H1 (cell line): ENCODE data around the gene C1orf146. TPM values are rescaled to one million over a fixed set of nuclear protein-coding genes. Genes with fewer than 3 reads are reported as not detected.

ENCODE experiments used
- CTCF ChIA-PET: fragments of 300-600 bp; sonication (Branson Sonifier 250); formaldehyde crosslinking; loops from one replicate; lab custom pipeline; 2021; ENCODE audit not compliant: partially characterized antibody; lab: Charles Lee
- POLR2A ChIA-PET: fragments of 300-600 bp; sonication (Branson Sonifier 250); formaldehyde crosslinking; loops from one replicate; lab custom pipeline; 2021; ENCODE audit warnings: inconsistent platforms; ENCODE audit not compliant: partially characterized antibody; lab: Charles Lee
- DNase-seq, 2 experiments: peaks; one replicate each; pipeline versions ENCODE4 v3.0.0 to v3.0.0-alpha.2; 2010 to 2022; ENCODE audit warnings: low spot score in 2 of 2, low read depth in 1 of 2, mixed read lengths in 1 of 2
- FAIRE-seq: peaks from 2 replicates; lab custom pipeline; 2011; peaks lifted over from hg19 to GRCh38; lab: Jason Lieb, UNC
- H2AFZ ChIP-seq: 2 replicates; pipeline ENCODE4 v1.8.1; 2012; ENCODE audit warnings: low read length, inconsistent platforms
- H2AK5ac ChIP-seq: 2 replicates; pipeline ENCODE4 v1.6.1; 2013; ENCODE audit warnings: low read depth, low read length
- H2BK120ac ChIP-seq: replicated peaks from 2 replicates; pipeline ENCODE3; 2013; ENCODE audit warnings: low read depth, low read length, inconsistent platforms
- H2BK12ac ChIP-seq: 2 replicates; pipeline ENCODE4 v1.6.1; 2013; ENCODE audit warnings: low read depth, low read length
- H2BK15ac ChIP-seq: 2 replicates; pipeline ENCODE4 v1.6.1; 2013; ENCODE audit warnings: low read length
- H2BK20ac ChIP-seq: 2 replicates; pipeline ENCODE4 v1.6.1; 2013; ENCODE audit warnings: low read length
- H2BK5ac ChIP-seq: 2 replicates; pipeline ENCODE4 v1.6.1; 2013; ENCODE audit warnings: low read depth, low read length
- H3K14ac ChIP-seq: 2 replicates; pipeline ENCODE4 v1.6.1; 2013; ENCODE audit warnings: inconsistent platforms; ENCODE audit not compliant: insufficient read length
- H3K18ac ChIP-seq: 2 replicates; pipeline ENCODE4 v1.6.1; 2013; ENCODE audit warnings: low read length; ENCODE audit errors: extremely low read depth
- H3K23ac ChIP-seq: 2 replicates; pipeline ENCODE4 v1.6.1; 2013; ENCODE audit warnings: inconsistent platforms; ENCODE audit not compliant: insufficient read length
- H3K23me2 ChIP-seq: 2 replicates; pipeline ENCODE4 v1.6.1; 2013; ENCODE audit warnings: low read depth, low read length
- H3K27ac ChIP-seq: 2 replicates; pipeline ENCODE4 v1.6.1; 2011; ENCODE audit warnings: low read depth, low read length, inconsistent platforms
- H3K27me3 ChIP-seq, 4 experiments: replicated peaks in 1 of 4; 1 replicate in 1 of 4; 2 replicates in 3 of 4; pipeline versions ENCODE4 v1.6.1 to v1.8.1; 2011 to 2013; ENCODE audit warnings: low read length in 3 of 4, mild to moderate bottlenecking in 3 of 4, inconsistent platforms in 2 of 4, mixed read lengths in 2 of 4, moderate library complexity in 1 of 4; ENCODE audit not compliant: control insufficient read depth in 3 of 4, insufficient read depth in 3 of 4; ENCODE audit errors: extremely low read depth in 1 of 4
- H3K36me3 ChIP-seq, 4 experiments: 2 replicates each; pipeline versions ENCODE4 v1.6.1 to v1.8.1; 2011 to 2013; ENCODE audit warnings: mild to moderate bottlenecking in 4 of 4, low read length in 3 of 4, moderate library complexity in 2 of 4, control low read depth in 1 of 4, inconsistent platforms in 1 of 4; ENCODE audit not compliant: insufficient read depth in 4 of 4, control insufficient read depth in 2 of 4
- H3K4ac ChIP-seq: replicated peaks from 2 replicates; pipeline ENCODE3; 2013; ENCODE audit warnings: low read length, low read depth, mixed read lengths, inconsistent platforms; ENCODE audit not compliant: insufficient read length
- H3K4me1 ChIP-seq, 4 experiments: replicated peaks in 1 of 4; 1 replicate in 1 of 4; 2 replicates in 3 of 4; pipeline versions ENCODE4 v1.6.1 to v1.8.1; 2011 to 2013; ENCODE audit warnings: low read length in 3 of 4, inconsistent platforms in 2 of 4, mixed read lengths in 1 of 4; ENCODE audit not compliant: insufficient read depth in 4 of 4, control insufficient read depth in 3 of 4
- H3K4me2 ChIP-seq, 2 experiments: 2 replicates each; pipeline versions ENCODE4 v1.6.1 to v1.8.1; 2011 to 2013; ENCODE audit warnings: low read depth in 2 of 2, low read length in 2 of 2, control low read depth in 1 of 2, inconsistent platforms in 1 of 2, mild to moderate bottlenecking in 1 of 2; ENCODE audit not compliant: insufficient read depth in 1 of 2
- H3K4me3 ChIP-seq, 4 experiments: fragments of 200-600, 300-600 bp in 1 of 4; sonication (generic), shearing (Covaris generic), sonication (Bioruptor Twin) in 1 of 4; 2 replicates each; pipeline versions ENCODE4 v1.5.1 to v1.8.1; 2011 to 2016; ENCODE audit warnings: low read length in 4 of 4, low read depth in 3 of 4, control low read depth in 2 of 4, inconsistent platforms in 2 of 4, mild to moderate bottlenecking in 2 of 4, mixed read lengths in 1 of 4, moderate library complexity in 1 of 4; ENCODE audit not compliant: insufficient read depth in 2 of 4; ENCODE audit errors: extremely low read depth in 1 of 4
- H3K56ac ChIP-seq: replicated peaks from 2 replicates; pipeline ENCODE3; 2013; ENCODE audit warnings: low read depth, mild to moderate bottlenecking, mixed read lengths, low read length, inconsistent platforms; ENCODE audit not compliant: insufficient read length
- H3K79me1 ChIP-seq: 2 replicates; pipeline ENCODE4 v1.6.1; 2013; ENCODE audit warnings: low read depth, low read length, control low read depth
- H3K79me2 ChIP-seq, 2 experiments: 2 replicates each; pipeline versions ENCODE4 v1.6.1 to v1.8.1; 2012 to 2013; ENCODE audit warnings: low read length in 2 of 2, mild to moderate bottlenecking in 2 of 2, inconsistent platforms in 1 of 2; ENCODE audit not compliant: insufficient read depth in 2 of 2, control insufficient read depth in 1 of 2
- H3K9ac ChIP-seq, 4 experiments: replicated peaks in 1 of 4; 1 replicate in 1 of 4; 2 replicates in 3 of 4; pipeline versions ENCODE4 v1.6.1 to v1.8.1; 2011 to 2013; ENCODE audit warnings: low read depth in 3 of 4, low read length in 3 of 4, control low read depth in 2 of 4, mild to moderate bottlenecking in 2 of 4, moderate library complexity in 2 of 4, inconsistent platforms in 1 of 4; ENCODE audit errors: extremely low read depth in 1 of 4
- H3K9me3 ChIP-seq, 2 experiments: 2 replicates each; pipeline versions ENCODE4 v1.6.1 to v1.8.1; 2012 to 2013; ENCODE audit warnings: mild to moderate bottlenecking in 2 of 2, moderate library complexity in 2 of 2, control low read depth in 1 of 2, inconsistent platforms in 1 of 2, low read depth in 1 of 2, low read length in 1 of 2, mixed read lengths in 1 of 2; ENCODE audit not compliant: insufficient read depth in 2 of 2
- H4K20me1 ChIP-seq, 2 experiments: replicated peaks in 1 of 2; 2 replicates each; pipeline versions ENCODE3 to v1.8.1; 2011 to 2013; ENCODE audit warnings: inconsistent platforms in 2 of 2, low read length in 2 of 2, mild to moderate bottlenecking in 1 of 2; ENCODE audit not compliant: insufficient read depth in 2 of 2, control insufficient read depth in 1 of 2
- H4K5ac ChIP-seq: 2 replicates; pipeline ENCODE4 v1.6.1; 2013; ENCODE audit warnings: low read length, low read depth, mixed read lengths, inconsistent platforms; ENCODE audit not compliant: insufficient read length
- H4K8ac ChIP-seq: 2 replicates; pipeline ENCODE4 v1.8.0; 2013; ENCODE audit warnings: mild to moderate bottlenecking, moderate library complexity, low read length, inconsistent platforms; ENCODE audit not compliant: insufficient read depth; ENCODE audit errors: extremely low read depth
- H4K91ac ChIP-seq: replicated peaks from 2 replicates; pipeline ENCODE3; 2013; ENCODE audit warnings: low read length, mixed read lengths, inconsistent platforms; ENCODE audit not compliant: insufficient read length
- CHD2 ChIP-seq: IDR thresholded peaks from 2 replicates; pipeline ENCODE4 v1.6.1; 2012; ENCODE audit warnings: low read length, improper control_type of control experiment
- JUND ChIP-seq: IDR thresholded peaks from 2 replicates; pipeline ENCODE4 v1.6.1; 2011; ENCODE audit warnings: mild to moderate bottlenecking, improper control_type of control experiment, low read length
- POLR2A ChIP-seq, 2 experiments: IDR thresholded peaks; 1 replicate in 1 of 2; 2 replicates in 1 of 2; pipeline ENCODE4 v1.6.1; 2011; ENCODE audit warnings: low read depth in 2 of 2, low read length in 2 of 2, mild to moderate bottlenecking in 2 of 2; ENCODE audit errors: control extremely low read depth in 1 of 2
- POLR2AphosphoS5 ChIP-seq: IDR thresholded peaks from 2 replicates; pipeline ENCODE4 v1.6.1; 2011; ENCODE audit warnings: low read depth, low read length
- RFX5 ChIP-seq: IDR thresholded peaks from 2 replicates; pipeline ENCODE4 v1.6.1; 2011; ENCODE audit warnings: low read depth, low read length, improper control_type of control experiment, borderline replicate concordance
- RNF2 ChIP-seq: fragments of 200-900, 300-1000 bp; sonication (generic); IDR thresholded peaks from 2 replicates; pipeline ENCODE4 v1.7.1; 2016; ENCODE audit warnings: borderline replicate concordance, low read depth, mild to moderate bottlenecking, antibody characterized with exemption, low read length; ENCODE audit not compliant: poor library complexity, severe bottlenecking; ENCODE audit errors: missing control alignments
- RXRA ChIP-seq: IDR thresholded peaks from 2 replicates; pipeline ENCODE4 v1.6.1; 2011; ENCODE audit warnings: low read depth, mild to moderate bottlenecking, low read length, moderate library complexity; ENCODE audit not compliant: insufficient read depth
- SIN3A ChIP-seq, 2 experiments: IDR thresholded peaks in 1 of 2; conservative IDR thresholded peaks in 1 of 2; 2 replicates each; pipeline ENCODE4 v1.6.1; 2011 to 2012; ENCODE audit warnings: low read length in 2 of 2, improper control_type of control experiment in 1 of 2, low read depth in 1 of 2, mild to moderate bottlenecking in 1 of 2
- SP4 ChIP-seq: IDR thresholded peaks from 2 replicates; pipeline ENCODE4 v1.6.1; 2012; ENCODE audit warnings: low read length, inconsistent platforms
- TBP ChIP-seq: IDR thresholded peaks from 2 replicates; pipeline ENCODE4 v1.6.1; 2011; ENCODE audit warnings: low read depth, low read length, improper control_type of control experiment
- polyA plus RNA-seq, 7 experiments: library from polyadenylated mRNA; depleted of rRNA in 3 of 7; stranded (reverse) in 5 of 7; unstranded in 2 of 7; fragments of >200 nt in 5 of 7; fragments of 200-250 nt in 2 of 7; gene quantifications; 1 replicate in 5 of 7; 2 replicates in 1 of 7; 4 replicates in 1 of 7; pipeline versions ENCODE4 v1.2.1 to v1.2.3, GENCODE V29; 2011 to 2013; ENCODE audit warnings: missing spikeins in 2 of 7, mixed read lengths in 2 of 7
- total RNA-seq: library from RNA; stranded (reverse); fragmentation: NEBNext Ultra II Directional; extraction: Animal tissue kit (Norgen Biotek cat#: 25700); gene quantifications from 2 replicates; pipeline ENCODE4 v1.2.1, GENCODE V29; 2021

Gene C1orf146
- total and polyA plus RNA-seq, 2 of the 8 experiments (the other 6 are each of a cell fraction or from before 2014, with no cell fraction given) = not detected

DNA sequence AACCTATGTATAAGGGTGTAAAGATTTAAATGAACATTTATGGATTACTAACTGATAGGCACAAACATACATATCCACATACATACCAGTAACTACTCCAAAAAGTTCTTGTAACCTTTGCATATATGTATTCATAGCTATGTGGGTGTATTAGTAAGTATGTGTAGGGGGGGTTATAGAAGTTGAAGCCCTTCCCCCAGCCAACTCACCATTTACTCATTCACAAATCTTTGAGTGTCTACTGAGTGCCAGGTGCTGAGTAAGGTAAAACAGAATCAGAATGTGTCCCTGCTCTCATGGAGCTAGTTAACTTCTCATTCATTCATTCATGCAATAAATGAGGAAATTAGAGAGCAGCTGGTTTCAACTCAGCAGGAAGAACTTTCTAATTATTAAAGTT is 1.3 kb downstream of the C1orf146 start:
- POLR2A ChIA-PET = interaction anchor here (1.0 to 1.1 kb wide), 2 partner anchors 24 to 139 kb away, joined by 3 read pairs; partner anchors contain the start of gene BTBD8
- H2AFZ ChIP-seq = 0 out of 2 replicates have a peak overlapping the region, but pooled peaks have one; percentile 11
- CTCF ChIA-PET = interaction anchor here (1.6 kb wide), 1 partner anchor 72 kb away, joined by 3 read pairs; no protein-coding TSS in a partner anchor
- no peak for TF ChIP-seq RFX5
- no peak for TF ChIP-seq POLR2A (IDR thresholded peaks at IDR 0.05; ENCODE audit: control extremely low read depth in 1 of 2, low read depth in 2 of 2, low read length in 2 of 2)
- TF ChIP-seq TBP = no peak
- no peak for TF ChIP-seq POLR2AphosphoS5
- TF ChIP-seq RNF2 = no peak
- no peak for TF ChIP-seq SP4
- TF ChIP-seq RXRA = no peak
- TF ChIP-seq SIN3A (conservative IDR thresholded peaks at IDR 0.05 in 1 of 2, IDR thresholded peaks at IDR 0.05 in 1 of 2; ENCODE audit: low read depth in 1 of 2, low read length in 2 of 2) = no peak
- TF ChIP-seq JUND = no peak
- TF ChIP-seq CHD2 = no peak

More for the DNA sequence above, 1.3 kb downstream of the C1orf146 start:
- no peak overlapping the region for H4K91ac ChIP-seq
- no peak overlapping the region for H3K9ac ChIP-seq
- no peak overlapping the region for H4K8ac ChIP-seq
- no peak overlapping the region for H3K27ac ChIP-seq
- H2BK12ac ChIP-seq = no peak overlapping the region
- no peaks in the 10 kb centered on the region for H3K4me1 ChIP-seq
- no peaks in the 10 kb centered on the region for H4K20me1 ChIP-seq
- no peak overlapping the region for H2BK5ac ChIP-seq
- no peaks in the 10 kb centered on the region for H3K79me2 ChIP-seq
- FAIRE-seq = no peak
- no peak overlapping the region for H2BK20ac ChIP-seq
- no peak overlapping the region for H2AK5ac ChIP-seq
- H4K5ac ChIP-seq = no peak overlapping the region
- H3K14ac ChIP-seq = no peak overlapping the region
- no peak overlapping the region for H3K4ac ChIP-seq
- H3K9me3 ChIP-seq = no peaks in the 10 kb centered on the region
- no peak overlapping the region for H3K4me3 ChIP-seq
- no peak overlapping the region for H2BK15ac ChIP-seq
- H3K36me3 ChIP-seq = no peaks in the 10 kb centered on the region
- H3K23me2 ChIP-seq = no peaks in the 10 kb centered on the region; the same call in 1 of the 2 replicates
- no peak overlapping the region for H3K56ac ChIP-seq
- H3K4me2 ChIP-seq = no peak overlapping the region
- H2BK120ac ChIP-seq = no peak overlapping the region
- no peaks in the 10 kb centered on the region for H3K27me3 ChIP-seq
- no peaks in the 10 kb centered on the region for H3K79me1 ChIP-seq
- DNase-seq = no peak
- H3K23ac ChIP-seq = no peak overlapping the region
- no peak overlapping the region for H3K18ac ChIP-seq
